ENCODE measurements around the gene BMPR1A. TPM values are rescaled to one million over a fixed set of nuclear protein-coding genes. Genes with fewer than 3 reads are reported as not detected.

The BMPR1A gene
- total RNA-seq, 6 donors from 2014 or later, result 12.9 to 37.4 (median 30.6) TPM

DNA sequence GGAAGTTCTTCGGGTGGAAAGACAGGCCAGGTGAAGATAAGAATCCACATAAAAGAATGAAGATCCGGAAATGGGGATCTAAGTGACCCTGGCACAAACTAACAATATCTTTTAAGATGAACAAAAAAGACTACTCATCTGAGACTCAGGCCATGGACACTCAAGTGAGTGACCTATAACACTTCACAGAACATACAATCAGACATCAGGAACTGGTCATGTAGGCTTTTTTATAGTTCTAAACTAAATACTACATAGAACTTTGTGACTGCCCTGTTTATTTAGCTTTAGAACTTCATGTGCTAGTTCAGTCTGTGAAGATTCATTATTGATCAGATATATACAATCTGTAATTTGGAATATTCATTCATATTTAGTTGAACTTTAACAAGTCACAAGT lies 148.2 kb downstream of the BMPR1A start:
- no peaks in the 10 kb centered on the region for H3K27me3 ChIP-seq
- ATAC-seq (ENCODE audit: low FRiP score in 2 of 2), result no peak
- no peak for DNase-seq
- no peak overlapping the region for H3K27ac ChIP-seq
- H3K9me3 ChIP-seq, result no peaks in the 10 kb centered on the region
- H3K4me1 ChIP-seq, result peaks cover 0 to 7% (median 5%) of the 10 kb centered on the region in 4 donors
- H3K36me3 ChIP-seq, result peaks cover 0 to 4% (median 1%) of the 10 kb centered on the region in 4 donors
- H3K4me3 ChIP-seq, result no peak overlapping the region
- TF ChIP-seq EP300 (IDR thresholded peaks at IDR 0.05) (no peak), POLR2AphosphoS5 (IDR thresholded peaks at IDR 0.05) (no peak), POLR2A (IDR thresholded peaks at IDR 0.05) (no peak)
- TF ChIP-seq, protein P1, sequence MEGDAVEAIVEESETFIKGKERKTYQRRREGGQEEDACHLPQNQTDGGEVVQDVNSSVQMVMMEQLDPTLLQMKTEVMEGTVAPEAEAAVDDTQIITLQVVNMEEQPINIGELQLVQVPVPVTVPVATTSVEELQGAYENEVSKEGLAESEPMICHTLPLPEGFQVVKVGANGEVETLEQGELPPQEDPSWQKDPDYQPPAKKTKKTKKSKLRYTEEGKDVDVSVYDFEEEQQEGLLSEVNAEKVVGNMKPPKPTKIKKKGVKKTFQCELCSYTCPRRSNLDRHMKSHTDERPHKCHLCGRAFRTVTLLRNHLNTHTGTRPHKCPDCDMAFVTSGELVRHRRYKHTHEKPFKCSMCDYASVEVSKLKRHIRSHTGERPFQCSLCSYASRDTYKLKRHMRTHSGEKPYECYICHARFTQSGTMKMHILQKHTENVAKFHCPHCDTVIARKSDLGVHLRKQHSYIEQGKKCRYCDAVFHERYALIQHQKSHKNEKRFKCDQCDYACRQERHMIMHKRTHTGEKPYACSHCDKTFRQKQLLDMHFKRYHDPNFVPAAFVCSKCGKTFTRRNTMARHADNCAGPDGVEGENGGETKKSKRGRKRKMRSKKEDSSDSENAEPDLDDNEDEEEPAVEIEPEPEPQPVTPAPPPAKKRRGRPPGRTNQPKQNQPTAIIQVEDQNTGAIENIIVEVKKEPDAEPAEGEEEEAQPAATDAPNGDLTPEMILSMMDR (IDR thresholded peaks at IDR 0.05), result no peak
- WGBS, 2 donors, result 85 to 89% methylated on average over 2 of the region's 2 CpGs

DNA sequence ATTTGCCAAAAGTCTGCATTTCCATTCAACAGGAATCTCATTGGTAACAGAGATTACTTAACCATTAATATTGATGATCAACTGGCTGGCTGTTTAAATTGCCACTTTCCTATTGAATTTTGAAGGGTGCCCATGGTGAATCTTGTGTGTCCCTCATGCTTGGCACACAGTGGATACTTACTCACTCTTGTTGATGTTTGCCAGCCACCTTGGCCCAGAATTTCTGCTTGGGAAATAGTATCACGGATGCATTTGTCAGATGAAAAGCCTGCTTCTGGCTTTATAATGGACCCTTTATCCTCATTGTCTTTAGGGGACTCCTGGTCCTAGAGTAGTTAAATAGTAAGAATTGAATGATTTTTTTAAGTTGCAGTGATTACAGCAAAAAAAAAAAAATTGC lies 149.0 kb downstream of the BMPR1A start:
- TF ChIP-seq EP300 (IDR thresholded peaks at IDR 0.05) (no peak), POLR2AphosphoS5 (IDR thresholded peaks at IDR 0.05) (no peak), POLR2A (IDR thresholded peaks at IDR 0.05) (no peak)
- TF ChIP-seq, protein P1 (IDR thresholded peaks at IDR 0.05), result no peak
- no peak overlapping the region for H3K27ac ChIP-seq
- H3K9me3 ChIP-seq, result no peaks in the 10 kb centered on the region
- peaks cover 0 to 7% (median 4%) of the 10 kb centered on the region in 4 donors for H3K4me1 ChIP-seq
- H3K36me3 ChIP-seq, result peaks cover 0 to 4% (median 1%) of the 10 kb centered on the region in 4 donors
- no peak overlapping the region for H3K4me3 ChIP-seq
- no peak for DNase-seq
- ATAC-seq (ENCODE audit: low FRiP score in 2 of 2), result no peak
- WGBS, 2 donors, result 86 to 93% methylated on average over 1 of the region's 1 CpG
- H3K27me3 ChIP-seq, result no peaks in the 10 kb centered on the region

DNA sequence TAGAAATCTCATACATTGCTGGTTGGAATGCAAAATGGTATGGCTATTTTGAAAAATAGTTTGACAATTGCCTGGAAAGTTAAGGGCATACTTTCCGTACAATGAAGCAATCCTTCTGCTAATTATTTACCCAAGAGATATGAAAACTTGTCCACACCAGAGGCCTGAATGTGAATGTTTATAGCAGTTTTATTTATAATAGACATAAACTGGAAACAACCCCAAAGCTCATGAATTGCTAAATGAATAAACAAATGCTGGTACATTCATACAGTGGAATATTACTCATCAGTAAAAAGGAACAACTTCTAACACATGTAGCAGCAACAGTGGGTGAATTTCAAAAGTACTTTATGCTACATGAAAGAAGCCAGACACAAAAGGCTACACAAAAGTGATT lies 158.3 kb downstream of the BMPR1A start:
- H3K36me3 ChIP-seq, result peaks cover 3 to 19% (median 7%) of the 10 kb centered on the region in 4 donors
- WGBS, 2 donors, result 77 to 82% methylated on average over 1 of the region's 1 CpG

DNA sequence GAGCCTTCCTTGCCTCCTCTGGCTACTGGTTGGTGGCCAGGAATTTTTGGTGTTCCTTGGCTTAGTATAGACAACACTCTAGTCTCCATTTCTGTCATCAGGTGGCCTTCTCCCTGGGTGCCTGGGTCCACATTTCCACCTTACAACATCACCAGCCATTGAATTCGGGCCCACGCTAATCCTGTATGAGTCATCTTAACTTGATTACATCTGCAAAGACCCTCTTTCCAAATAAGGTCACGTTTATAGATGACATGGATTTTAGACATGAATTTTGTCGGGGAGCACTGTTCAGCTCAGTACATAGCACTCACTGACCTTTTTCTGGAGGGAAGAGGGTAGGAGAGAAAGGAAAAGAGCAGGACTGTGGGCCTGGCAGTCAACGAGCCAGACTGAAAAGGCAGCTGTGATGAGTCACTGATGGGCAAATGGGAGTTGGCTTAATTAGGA lies 161.6 kb downstream of the BMPR1A start:
- 76 to 82% methylated on average over 5 of the region's 5 CpGs for WGBS, 2 donors
- peak in 1 of 2 donors; percentile 47 for ATAC-seq (ENCODE audit: low FRiP score in 2 of 2)
- DNase-seq, result no peak
- no peaks in the 10 kb centered on the region for H3K9me3 ChIP-seq
- H3K4me3 ChIP-seq, result no peak overlapping the region
- no peaks in the 10 kb centered on the region for H3K27me3 ChIP-seq
- no peak overlapping the region for H3K27ac ChIP-seq
- TF ChIP-seq POLR2A (IDR thresholded peaks at IDR 0.05) (no peak), EP300 (IDR thresholded peaks at IDR 0.05) (no peak), POLR2AphosphoS5 (IDR thresholded peaks at IDR 0.05) (no peak)
- TF ChIP-seq, protein P1 (IDR thresholded peaks at IDR 0.05), result no peak
- peaks cover 3 to 36% (median 11%) of the 10 kb centered on the region in 4 donors for H3K36me3 ChIP-seq
- no peaks in the 10 kb centered on the region for H3K4me1 ChIP-seq

More for the DNA sequence above, 158.3 kb downstream of the BMPR1A start:
- ATAC-seq (ENCODE audit: low FRiP score in 2 of 2), result no peak
- Histone ChIP-seq H3K9me3 (no peaks in the 10 kb centered on the region), H3K4me3 (no peak overlapping the region), H3K4me1 (no peaks in the 10 kb centered on the region), H3K27ac (no peak overlapping the region), H3K27me3 (no peaks in the 10 kb centered on the region)
- TF ChIP-seq, protein P1 (IDR thresholded peaks at IDR 0.05), result no peak
- TF ChIP-seq EP300 (IDR thresholded peaks at IDR 0.05), result no peak
- no peak for TF ChIP-seq POLR2AphosphoS5 (IDR thresholded peaks at IDR 0.05)
- no peak for TF ChIP-seq POLR2A (IDR thresholded peaks at IDR 0.05)
- DNase-seq, result no peak

DNA sequence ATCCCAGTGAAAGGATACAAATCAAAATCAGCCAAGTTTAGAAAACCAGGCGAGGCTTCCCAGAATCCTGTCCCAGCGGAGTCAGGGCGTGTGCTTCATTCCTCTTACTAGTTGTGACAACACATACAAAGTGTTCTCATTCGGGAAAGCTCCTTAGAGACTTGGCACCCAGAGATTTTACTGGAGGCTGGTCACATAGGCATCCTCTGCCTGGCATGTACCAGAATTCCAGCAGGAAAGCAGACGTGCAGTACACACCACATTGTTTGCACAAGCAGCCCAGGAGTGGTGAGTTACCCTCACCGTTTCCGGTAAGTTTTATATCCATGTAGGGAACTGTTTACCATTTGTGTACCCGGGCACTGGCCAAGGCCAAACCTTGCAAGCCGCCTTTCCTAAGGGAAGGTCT lies 166.1 kb downstream of the BMPR1A start:
- no peaks in the 10 kb centered on the region for H3K27me3 ChIP-seq
- H3K4me1 ChIP-seq, result no peaks in the 10 kb centered on the region
- H3K36me3 ChIP-seq, result peaks cover 1 to 29% (median 10%) of the 10 kb centered on the region in 4 donors
- TF ChIP-seq, protein P1 (IDR thresholded peaks at IDR 0.05), result no peak
- no peak for TF ChIP-seq POLR2A (IDR thresholded peaks at IDR 0.05)
- no peak for TF ChIP-seq POLR2AphosphoS5 (IDR thresholded peaks at IDR 0.05)
- TF ChIP-seq EP300 (IDR thresholded peaks at IDR 0.05), result no peak
- WGBS, 2 donors, result 75 to 89% methylated on average over 8 to 9 of the region's 9 CpGs
- no peaks in the 10 kb centered on the region for H3K9me3 ChIP-seq
- no peak overlapping the region for H3K27ac ChIP-seq
- H3K4me3 ChIP-seq, result no peak overlapping the region
- peak; percentile 24 to 67 for ATAC-seq (ENCODE audit: low FRiP score in 2 of 2)
- DNase-seq, result peak in 1 of 2 donors; percentile 37
